ENCODE measurements around the gene NBPF1. TPM values are rescaled to one million over a fixed set of nuclear protein-coding genes. Genes with fewer than 3 reads are reported as not detected.

Gene NBPF1
- total and polyA plus RNA-seq, 9 of the 15 experiments (the other 6 are each of a cell fraction or from before 2014, with no cell fraction given): 5.2 to 42.6 (median 24.1) TPM

GRCh38 chr1:16630661-16631247 is 17.4 kb upstream of the NBPF1 start (continued):
- TF ChIP-seq CTCFL (IDR thresholded peaks at IDR 0.05; ENCODE audit: borderline replicate concordance, insufficient read depth, low read depth, low read length, poor library complexity, severe bottlenecking): peak; percentile 10
- TF ChIP-seq NR2C2 (CRISPR knock-in tag; IDR thresholded peaks at IDR 0.05): no peak
- TF ChIP-seq NR2C2 (tag; IDR thresholded peaks at IDR 0.05): no peak
- TF ChIP-seq RBM14 (IDR thresholded peaks at IDR 0.05; ENCODE audit: borderline replicate concordance, insufficient read depth, low read depth, low read length): no peak
- no peak for TF ChIP-seq ZNF639 (CRISPR knock-in tag; conservative IDR thresholded peaks at IDR 0.05 in 1 of 2, IDR thresholded peaks at IDR 0.05 in 1 of 2)
- no peak for TF ChIP-seq NKRF (IDR thresholded peaks at IDR 0.05; ENCODE audit: borderline replicate concordance)
- TF ChIP-seq JUND (IDR thresholded peaks at IDR 0.05; ENCODE audit: borderline replicate concordance, low read depth, low read length): no peak
- no peak for TF ChIP-seq JUND (tag; IDR thresholded peaks at IDR 0.05; ENCODE audit: borderline replicate concordance, low read depth, low read length)
- TF ChIP-seq E4F1 (CRISPR knock-in tag; IDR thresholded peaks at IDR 0.05; ENCODE audit: borderline replicate concordance): no peak
- peak; percentile 33 for TF ChIP-seq CCNT2 (IDR thresholded peaks at IDR 0.05; ENCODE audit: borderline replicate concordance, extremely low read depth, insufficient read length, low read depth, low read length)
- no peak for TF ChIP-seq MXI1 (IDR thresholded peaks at IDR 0.05; ENCODE audit: low read depth, low read length)
- TF ChIP-seq NELFE (IDR thresholded peaks at IDR 0.05; ENCODE audit: insufficient read depth, insufficient read length): no peak
- TF ChIP-seq SMARCA4 (IDR thresholded peaks at IDR 0.05): no peak
- TF ChIP-seq RBM17 (IDR thresholded peaks at IDR 0.05; ENCODE audit: borderline replicate concordance, low read depth, low read length): no peak
- no peak for TF ChIP-seq ZHX1 (conservative IDR thresholded peaks at IDR 0.05; ENCODE audit: low read length)
